ENCODE measurements around the gene RNH1. TPM values are rescaled to one million over a fixed set of nuclear protein-coding genes. Genes with fewer than 3 reads are reported as not detected.
A peak's percentile ranks its signal among the peaks of the same experiment; 100 is the strongest.

The RNH1 gene
- total and polyA plus RNA-seq, 10 of the 15 experiments (the other 5 are each of a cell fraction or from before 2014, with no cell fraction given), result 2.3 to 162 (median 72.1) TPM

DNA sequence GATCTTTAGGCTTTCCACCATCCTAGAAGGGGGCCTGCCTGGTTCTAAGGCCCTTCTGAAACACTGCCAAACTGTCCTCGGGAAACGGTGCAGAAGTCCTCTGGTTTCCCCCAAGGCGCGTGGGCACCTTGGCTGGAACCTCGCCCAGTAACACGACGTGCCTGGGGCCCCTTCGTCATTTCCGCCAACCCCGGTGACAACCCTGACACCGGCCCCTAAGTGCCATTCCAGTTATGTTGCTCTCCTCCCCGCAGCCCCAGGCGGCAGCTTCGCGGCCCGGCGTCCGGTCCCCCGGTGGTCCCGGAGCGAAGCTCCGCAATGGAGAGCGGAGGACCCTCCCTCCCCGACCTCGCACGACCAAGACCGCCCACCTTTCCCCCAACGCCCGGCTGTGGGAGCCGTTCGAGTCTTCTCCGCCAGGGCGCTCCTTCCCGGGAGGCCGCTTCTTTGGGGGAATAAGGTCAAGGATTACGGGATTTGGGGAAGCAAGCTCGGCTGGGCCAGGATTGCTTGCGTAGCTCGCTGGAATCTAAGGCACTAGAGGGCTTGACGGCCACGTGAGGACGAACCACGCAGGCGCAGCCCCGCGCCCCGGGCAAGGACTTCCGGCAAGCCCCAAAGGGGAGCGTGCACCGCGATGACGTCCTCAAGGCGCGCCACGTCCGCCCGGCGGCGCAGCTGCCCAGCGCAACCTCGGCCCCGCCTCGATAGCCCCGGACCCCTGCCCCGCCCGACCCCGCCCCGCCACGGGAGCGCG, 626 bp downstream of the RNH1 start:
- H3K36me3 ChIP-seq (ENCODE audit: control insufficient read depth in 2 of 2, insufficient read depth in 2 of 2, low read length in 1 of 2), result peaks cover 3 to 5% of the 10 kb centered on the region in 2 experiments; a peak in 3 of 4 replicates
- intact Hi-C loops (cut with micrococcal nuclease; ENCODE audit: unreplicated experiment), result loop anchor here (1.0 to 2.0 kb wide), 2 partner anchors 30 to 58 kb away; partner anchors contain the start of gene LRRC56
- DNase-seq (ENCODE audit: low read depth, low spot score) (peak; percentile 83), FAIRE-seq (peak; percentile 83), ATAC-seq (peak; percentile 76)
- peak overlapping the region; percentile 100 for H3K27ac ChIP-seq (ENCODE audit: control insufficient read depth, insufficient read depth)
- H3K4me1 ChIP-seq (ENCODE audit: control insufficient read depth, insufficient read depth, low read length), result peaks cover 18% of the 10 kb centered on the region
- H3K79me2 ChIP-seq (ENCODE audit: control insufficient read depth, insufficient read depth, low read length), result peaks cover 43% of the 10 kb centered on the region
- peak overlapping the region; percentile 89 for H2AFZ ChIP-seq (ENCODE audit: control insufficient read depth, low read depth, low read length)
- CTCF ChIA-PET, result interaction anchor here (1.4 to 2.3 kb wide), 2 partner anchors 12 to 57 kb away, joined by 7 to 11 read pairs; partner anchors contain the start of gene PTDSS2
- H3K9ac ChIP-seq (ENCODE audit: control insufficient read depth, insufficient read depth, low read length), result peak overlapping the region; percentile 99
- WGBS (ENCODE audit: insufficient coverage, insufficient replicate concordance, low lambda C conversion rate, missing lambda C conversion rate), result under 1% methylated on average over 70 of the region's 71 CpGs
- in situ Hi-C loops (cut with MboI), result loop anchor here (5.0 kb wide), 1 partner anchor 299 kb away; the partner anchor contains the start of genes BET1L and RIC8A
- peak overlapping the region; percentile 99 for H3K4me2 ChIP-seq (ENCODE audit: control insufficient read depth, insufficient read depth)
- H3K9me3 ChIP-seq (replicated peaks; ENCODE audit: control insufficient read depth, insufficient read depth, low read length), result no peaks in the 10 kb centered on the region; the same call in 2 of the 3 replicates
- POLR2A ChIA-PET, result interaction anchor here (0.6 to 2.3 kb wide), 12 partner anchors 30 to 299 kb away, joined by 3 to 14 read pairs (median 4); partner anchors contain the start of genes BET1L, HRAS, PHRF1 and PSMD13
- RAD21 ChIA-PET (ENCODE audit: unreplicated experiment), result interaction anchor here (0.7 to 1.0 kb wide), 4 partner anchors 30 to 83 kb away, joined by 3 to 4 read pairs (median 4); partner anchors contain the start of gene ANO9
- H3K4me3 ChIP-seq, result peak overlapping the region; percentile 89
- SMC1A ChIA-PET (ENCODE audit: uncharacterized antibody, unreplicated experiment), result interaction anchor here (2.8 kb wide), 1 partner anchor 57 kb away, joined by 12 read pairs; the partner anchor contains the start of gene PTDSS2
- BruUV-seq (replicated peaks), result no TSS peak
- H4K20me1 ChIP-seq (ENCODE audit: control insufficient read depth, insufficient read depth), result no peaks in the 10 kb centered on the region
- H3K27me3 ChIP-seq (replicated peaks in 1 of 2; ENCODE audit: control insufficient read depth in 2 of 2, insufficient read depth in 2 of 2, low read length in 1 of 2), result no peaks in the 10 kb centered on the region
- TF ChIP-seq SRF (IDR thresholded peaks at IDR 0.05; ENCODE audit: low read depth in 2 of 2, low read length in 2 of 2) (peak; percentile 98 to 99), MYC (IDR thresholded peaks at IDR 0.05; ENCODE audit: insufficient read depth, insufficient read length, insufficient replicate concordance, low read length, severe bottlenecking) (peak; percentile 35), SPI1 (IDR thresholded peaks at IDR 0.05; ENCODE audit: borderline replicate concordance, insufficient read depth, low read depth, low read length) (no peak; the same call in 1 of the 2 replicates), SMAD1 (IDR thresholded peaks at IDR 0.05; ENCODE audit: low read depth, partially characterized antibody) (peak; percentile 87), IRF4 (IDR thresholded peaks at IDR 0.05; ENCODE audit: low read depth, low read length) (0 out of 2 replicates have a peak, but pooled peaks have one; percentile 26), ASH2L (IDR thresholded peaks at IDR 0.05; ENCODE audit: borderline replicate concordance, low read depth) (no peak), HCFC1 (IDR thresholded peaks at IDR 0.05; ENCODE audit: low read length) (peak; percentile 71)
- TF ChIP-seq, protein P1, sequence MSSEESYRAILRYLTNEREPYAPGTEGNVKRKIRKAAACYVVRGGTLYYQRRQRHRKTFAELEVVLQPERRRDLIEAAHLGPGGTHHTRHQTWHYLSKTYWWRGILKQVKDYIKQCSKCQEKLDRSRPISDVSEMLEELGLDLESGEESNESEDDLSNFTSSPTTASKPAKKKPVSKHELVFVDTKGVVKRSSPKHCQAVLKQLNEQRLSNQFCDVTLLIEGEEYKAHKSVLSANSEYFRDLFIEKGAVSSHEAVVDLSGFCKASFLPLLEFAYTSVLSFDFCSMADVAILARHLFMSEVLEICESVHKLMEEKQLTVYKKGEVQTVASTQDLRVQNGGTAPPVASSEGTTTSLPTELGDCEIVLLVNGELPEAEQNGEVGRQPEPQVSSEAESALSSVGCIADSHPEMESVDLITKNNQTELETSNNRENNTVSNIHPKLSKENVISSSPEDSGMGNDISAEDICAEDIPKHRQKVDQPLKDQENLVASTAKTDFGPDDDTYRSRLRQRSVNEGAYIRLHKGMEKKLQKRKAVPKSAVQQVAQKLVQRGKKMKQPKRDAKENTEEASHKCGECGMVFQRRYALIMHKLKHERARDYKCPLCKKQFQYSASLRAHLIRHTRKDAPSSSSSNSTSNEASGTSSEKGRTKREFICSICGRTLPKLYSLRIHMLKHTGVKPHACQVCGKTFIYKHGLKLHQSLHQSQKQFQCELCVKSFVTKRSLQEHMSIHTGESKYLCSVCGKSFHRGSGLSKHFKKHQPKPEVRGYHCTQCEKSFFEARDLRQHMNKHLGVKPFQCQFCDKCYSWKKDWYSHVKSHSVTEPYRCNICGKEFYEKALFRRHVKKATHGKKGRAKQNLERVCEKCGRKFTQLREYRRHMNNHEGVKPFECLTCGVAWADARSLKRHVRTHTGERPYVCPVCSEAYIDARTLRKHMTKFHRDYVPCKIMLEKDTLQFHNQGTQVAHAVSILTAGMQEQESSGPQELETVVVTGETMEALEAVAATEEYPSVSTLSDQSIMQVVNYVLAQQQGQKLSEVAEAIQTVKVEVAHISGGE (CRISPR knock-in tag; IDR thresholded peaks at IDR 0.05), result no peak
- TF ChIP-seq, protein P2, sequence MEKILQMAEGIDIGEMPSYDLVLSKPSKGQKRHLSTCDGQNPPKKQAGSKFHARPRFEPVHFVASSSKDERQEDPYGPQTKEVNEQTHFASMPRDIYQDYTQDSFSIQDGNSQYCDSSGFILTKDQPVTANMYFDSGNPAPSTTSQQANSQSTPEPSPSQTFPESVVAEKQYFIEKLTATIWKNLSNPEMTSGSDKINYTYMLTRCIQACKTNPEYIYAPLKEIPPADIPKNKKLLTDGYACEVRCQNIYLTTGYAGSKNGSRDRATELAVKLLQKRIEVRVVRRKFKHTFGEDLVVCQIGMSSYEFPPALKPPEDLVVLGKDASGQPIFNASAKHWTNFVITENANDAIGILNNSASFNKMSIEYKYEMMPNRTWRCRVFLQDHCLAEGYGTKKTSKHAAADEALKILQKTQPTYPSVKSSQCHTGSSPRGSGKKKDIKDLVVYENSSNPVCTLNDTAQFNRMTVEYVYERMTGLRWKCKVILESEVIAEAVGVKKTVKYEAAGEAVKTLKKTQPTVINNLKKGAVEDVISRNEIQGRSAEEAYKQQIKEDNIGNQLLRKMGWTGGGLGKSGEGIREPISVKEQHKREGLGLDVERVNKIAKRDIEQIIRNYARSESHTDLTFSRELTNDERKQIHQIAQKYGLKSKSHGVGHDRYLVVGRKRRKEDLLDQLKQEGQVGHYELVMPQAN (conservative IDR thresholded peaks at IDR 0.05), result peak; percentile 92
- TF ChIP-seq, protein P3, sequence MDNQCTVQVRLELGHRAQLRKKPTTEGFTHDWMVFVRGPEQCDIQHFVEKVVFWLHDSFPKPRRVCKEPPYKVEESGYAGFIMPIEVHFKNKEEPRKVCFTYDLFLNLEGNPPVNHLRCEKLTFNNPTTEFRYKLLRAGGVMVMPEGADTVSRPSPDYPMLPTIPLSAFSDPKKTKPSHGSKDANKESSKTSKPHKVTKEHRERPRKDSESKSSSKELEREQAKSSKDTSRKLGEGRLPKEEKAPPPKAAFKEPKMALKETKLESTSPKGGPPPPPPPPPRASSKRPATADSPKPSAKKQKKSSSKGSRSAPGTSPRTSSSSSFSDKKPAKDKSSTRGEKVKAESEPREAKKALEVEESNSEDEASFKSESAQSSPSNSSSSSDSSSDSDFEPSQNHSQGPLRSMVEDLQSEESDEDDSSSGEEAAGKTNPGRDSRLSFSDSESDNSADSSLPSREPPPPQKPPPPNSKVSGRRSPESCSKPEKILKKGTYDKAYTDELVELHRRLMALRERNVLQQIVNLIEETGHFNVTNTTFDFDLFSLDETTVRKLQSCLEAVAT (IDR thresholded peaks at IDR 0.05), result no peak; the same call in none of the 2 replicates
- TF ChIP-seq, protein P4, sequence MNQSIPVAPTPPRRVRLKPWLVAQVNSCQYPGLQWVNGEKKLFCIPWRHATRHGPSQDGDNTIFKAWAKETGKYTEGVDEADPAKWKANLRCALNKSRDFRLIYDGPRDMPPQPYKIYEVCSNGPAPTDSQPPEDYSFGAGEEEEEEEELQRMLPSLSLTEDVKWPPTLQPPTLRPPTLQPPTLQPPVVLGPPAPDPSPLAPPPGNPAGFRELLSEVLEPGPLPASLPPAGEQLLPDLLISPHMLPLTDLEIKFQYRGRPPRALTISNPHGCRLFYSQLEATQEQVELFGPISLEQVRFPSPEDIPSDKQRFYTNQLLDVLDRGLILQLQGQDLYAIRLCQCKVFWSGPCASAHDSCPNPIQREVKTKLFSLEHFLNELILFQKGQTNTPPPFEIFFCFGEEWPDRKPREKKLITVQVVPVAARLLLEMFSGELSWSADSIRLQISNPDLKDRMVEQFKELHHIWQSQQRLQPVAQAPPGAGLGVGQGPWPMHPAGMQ (IDR thresholded peaks at IDR 0.05; ENCODE audit: borderline replicate concordance), result no peak
